H9 (cell line): Measurements from ENCODE around the gene KLHL22. TPM values are rescaled to one million over a fixed set of nuclear protein-coding genes. Genes with fewer than 3 reads are reported as not detected.

Experiments
- DNase-seq: peaks from one replicate; pipeline ENCODE4 v3.0.0-alpha.2; 2017
- H2AFZ ChIP-seq: one replicate; pipeline ENCODE4 v1.6.1; 2013; ENCODE audit warnings: mild to moderate bottlenecking, low read length, control low read depth, moderate library complexity
- H2AK5ac ChIP-seq: 2 replicates; pipeline ENCODE4 v1.6.1; 2013; ENCODE audit warnings: low read length, control low read depth, mixed read lengths; ENCODE audit not compliant: insufficient read length
- H2BK120ac ChIP-seq: one replicate; pipeline ENCODE4 v1.6.1; 2013; ENCODE audit warnings: low read depth, mild to moderate bottlenecking, low read length, control low read depth, inconsistent platforms; ENCODE audit not compliant: poor library complexity, severe bottlenecking
- H2BK12ac ChIP-seq: 2 replicates; pipeline ENCODE4 v1.6.1; 2013; ENCODE audit warnings: low read length, control low read depth, mixed read lengths, low read depth; ENCODE audit not compliant: insufficient read length
- H2BK15ac ChIP-seq: 2 replicates; pipeline ENCODE4 v1.6.1; 2013; ENCODE audit warnings: low read depth, low read length, control low read depth
- H2BK20ac ChIP-seq: one replicate; pipeline ENCODE4 v1.6.1; 2013; ENCODE audit warnings: low read depth, mild to moderate bottlenecking, low read length, control low read depth, inconsistent platforms; ENCODE audit not compliant: poor library complexity, severe bottlenecking
- H2BK5ac ChIP-seq: 2 replicates; pipeline ENCODE4 v1.6.1; 2013; ENCODE audit warnings: low read length, control low read depth, mixed read lengths; ENCODE audit not compliant: insufficient read length
- H3K14ac ChIP-seq: 2 replicates; pipeline ENCODE4 v1.6.1; 2013; ENCODE audit warnings: low read length, control low read depth; ENCODE audit not compliant: insufficient read depth
- H3K18ac ChIP-seq: 2 replicates; pipeline ENCODE4 v1.6.1; 2013; ENCODE audit warnings: low read depth, mild to moderate bottlenecking, mixed read lengths, low read length, control low read depth; ENCODE audit not compliant: insufficient read length
- H3K23ac ChIP-seq: 2 replicates; pipeline ENCODE4 v1.6.1; 2013; ENCODE audit warnings: low read length, control low read depth, mixed read lengths, low read depth; ENCODE audit not compliant: insufficient read length
- H3K23me2 ChIP-seq: 2 replicates; pipeline ENCODE4 v1.6.1; 2013; ENCODE audit warnings: low read depth, mild to moderate bottlenecking, mixed read lengths, low read length, control low read depth; ENCODE audit not compliant: insufficient read length, poor library complexity, severe bottlenecking
- H3K27ac ChIP-seq: 2 replicates; pipeline ENCODE4 v1.5.1; 2013; ENCODE audit warnings: low read length, control low read depth, mixed read lengths, low read depth; ENCODE audit not compliant: insufficient read length
- H3K27me3 ChIP-seq: 2 replicates; pipeline ENCODE4 v1.6.1; 2013; ENCODE audit warnings: low read length, control low read depth, inconsistent platforms; ENCODE audit not compliant: insufficient read depth
- H3K4ac ChIP-seq: 2 replicates; pipeline ENCODE4 v1.6.1; 2013; ENCODE audit warnings: low read depth, mild to moderate bottlenecking, control low read depth, inconsistent platforms, low read length, moderate library complexity
- H3K4me1 ChIP-seq: 2 replicates; pipeline ENCODE4 v1.6.1; 2013; ENCODE audit warnings: low read length, control low read depth, inconsistent platforms; ENCODE audit not compliant: insufficient read depth
- H3K4me2 ChIP-seq: 2 replicates; pipeline ENCODE4 v1.6.1; 2013; ENCODE audit warnings: low read length, control low read depth, mixed read lengths; ENCODE audit not compliant: insufficient read length, insufficient read depth
- H3K56ac ChIP-seq: 2 replicates; pipeline ENCODE4 v1.6.1; 2013; ENCODE audit warnings: low read depth, mild to moderate bottlenecking, mixed read lengths, low read length, control low read depth; ENCODE audit not compliant: insufficient read length
- H3K79me1 ChIP-seq: 2 replicates; pipeline ENCODE4 v1.6.1; 2013; ENCODE audit warnings: low read depth, mild to moderate bottlenecking, moderate library complexity, low read length, control low read depth, inconsistent platforms; ENCODE audit not compliant: insufficient read depth, poor library complexity, severe bottlenecking
- H3K79me2 ChIP-seq: 2 replicates; pipeline ENCODE4 v1.6.1; 2013; ENCODE audit warnings: low read length, control low read depth, inconsistent platforms; ENCODE audit not compliant: insufficient read depth
- H3K9ac ChIP-seq: 2 replicates; pipeline ENCODE4 v1.6.1; 2013; ENCODE audit warnings: low read length, control low read depth, mixed read lengths; ENCODE audit not compliant: insufficient read length; ENCODE audit errors: extremely low read depth
- H3K9me3 ChIP-seq: one replicate; pipeline ENCODE4 v1.6.1; 2013; ENCODE audit warnings: low read depth, low read length, inconsistent platforms; ENCODE audit not compliant: control insufficient read depth
- H3T11ph ChIP-seq: one replicate; pipeline ENCODE4 v1.6.1; 2013; ENCODE audit warnings: mild to moderate bottlenecking, low read length, control low read depth, inconsistent platforms
- H4K20me1 ChIP-seq: one replicate; pipeline ENCODE4 v1.6.1; 2013; ENCODE audit not compliant: control insufficient read depth, insufficient read length, insufficient read depth
- H4K5ac ChIP-seq: 2 replicates; pipeline ENCODE4 v1.6.1; 2013; ENCODE audit warnings: low read depth, mild to moderate bottlenecking, mixed read lengths, low read length, control low read depth; ENCODE audit not compliant: insufficient read length
- H4K8ac ChIP-seq: replicated peaks from 2 replicates; pipeline ENCODE4 v1.6.1; 2013; ENCODE audit warnings: low read length, control low read depth, mixed read lengths, low read depth; ENCODE audit not compliant: insufficient read length
- H4K91ac ChIP-seq: 2 replicates; pipeline ENCODE4 v1.6.1; 2013; ENCODE audit warnings: low read depth, mild to moderate bottlenecking, moderate library complexity, mixed read lengths, low read length, control low read depth; ENCODE audit not compliant: insufficient read length
- H3K27ac Mint-ChIP-seq, 3 experiments: 2 replicates in 2 of 3; 3 replicates in 1 of 3; pipeline ENCODE4 v1.8.0; 2020 to 2021; ENCODE audit warnings: mixed read lengths in 3 of 3, mild to moderate bottlenecking in 1 of 3, moderate library complexity in 1 of 3
- H3K27me3 Mint-ChIP-seq: 2 replicates; pipeline ENCODE4 v1.8.0; 2021; ENCODE audit warnings: low read depth, mild to moderate bottlenecking, moderate library complexity, mixed read lengths
- H3K36me3 Mint-ChIP-seq, 3 experiments: 2 replicates in 2 of 3; 3 replicates in 1 of 3; pipeline ENCODE4 v1.8.0; 2020 to 2021; ENCODE audit warnings: low read depth in 3 of 3, mixed read lengths in 3 of 3; ENCODE audit not compliant: insufficient read depth in 1 of 3
- H3K4me1 Mint-ChIP-seq, 2 experiments: 2 replicates each; pipeline ENCODE4 v1.8.0; 2020; ENCODE audit warnings: mixed read lengths in 2 of 2
- H3K4me3 Mint-ChIP-seq, 2 experiments: 2 replicates in 1 of 2; 3 replicates in 1 of 2; pipeline ENCODE4 v1.8.0; 2020 to 2021; ENCODE audit warnings: mild to moderate bottlenecking in 2 of 2, mixed read lengths in 2 of 2, moderate library complexity in 1 of 2
- H3K9me3 Mint-ChIP-seq, 2 experiments: 2 replicates in 1 of 2; 3 replicates in 1 of 2; pipeline ENCODE4 v1.8.0; 2020; ENCODE audit warnings: mild to moderate bottlenecking in 2 of 2, mixed read lengths in 2 of 2, moderate library complexity in 1 of 2
- CTCF ChIP-seq: fragments of 200-600 bp; sonication (generic); conservative IDR thresholded peaks from 3 replicates; pipeline ENCODE4 v1.8.0; 2021; ENCODE audit warnings: antibody characterized with exemption, mild to moderate bottlenecking
- total RNA-seq: library from RNA; stranded (reverse); gene quantifications from 2 replicates; pipeline ENCODE4 v1.2.1, GENCODE V29; 2021

The KLHL22 gene
- total RNA-seq, 1 experiment from 2014 or later: 11.9 TPM

- no peaks in the 10 kb centered on the region for H4K20me1 ChIP-seq
- no peak overlapping the region for H2BK15ac ChIP-seq
- Mint-ChIP-seq H3K36me3 (peaks cover 28 to 55% (median 44%) of the 10 kb centered on the region in 3 experiments), H3K4me1 (peaks cover 0 to 10% of the 10 kb centered on the region in 2 experiments; a peak in 3 of 4 replicates), H3K27ac (no peak overlapping the region), H3K4me3 (no peak overlapping the region), H3K27me3 (no peaks in the 10 kb centered on the region), H3K9me3 (no peaks in the 10 kb centered on the region)
- H3K14ac ChIP-seq: no peak overlapping the region
- no peak overlapping the region for H4K8ac ChIP-seq
- H2AFZ ChIP-seq: no peak overlapping the region
- no peak for DNase-seq
- no peak overlapping the region for H3K18ac ChIP-seq
- H3K4ac ChIP-seq: no peak overlapping the region
- no peak for TF ChIP-seq CTCF
- H2BK5ac ChIP-seq: no peak overlapping the region
- H3K4me2 ChIP-seq: no peak overlapping the region
- H3K27ac ChIP-seq: no peak overlapping the region
- H3K9me3 ChIP-seq: no peaks in the 10 kb centered on the region
- no peak overlapping the region for H2BK120ac ChIP-seq
- no peak overlapping the region for H3K56ac ChIP-seq
- H3K27me3 ChIP-seq: no peaks in the 10 kb centered on the region
- H3K79me1 ChIP-seq: peaks cover 2% of the 10 kb centered on the region
- H3K23me2 ChIP-seq: no peaks in the 10 kb centered on the region
- H2BK20ac ChIP-seq: no peak overlapping the region
- H3K9ac ChIP-seq: no peak overlapping the region
- H3K23ac ChIP-seq: no peak overlapping the region
- no peak overlapping the region for H3T11ph ChIP-seq
- no peak overlapping the region for H2BK12ac ChIP-seq
- H4K5ac ChIP-seq: no peak overlapping the region
- H2AK5ac ChIP-seq: no peak overlapping the region
- H3K79me2 ChIP-seq: no peaks in the 10 kb centered on the region
- H3K4me1 ChIP-seq: no peaks in the 10 kb centered on the region
- no peak overlapping the region for H4K91ac ChIP-seq
These were observed 47.1 kb upstream of the KLHL22 start for GRCh38 chr22:20542736-20543135.
